ENCODE measurements around the gene NIBAN1.

DNA sequence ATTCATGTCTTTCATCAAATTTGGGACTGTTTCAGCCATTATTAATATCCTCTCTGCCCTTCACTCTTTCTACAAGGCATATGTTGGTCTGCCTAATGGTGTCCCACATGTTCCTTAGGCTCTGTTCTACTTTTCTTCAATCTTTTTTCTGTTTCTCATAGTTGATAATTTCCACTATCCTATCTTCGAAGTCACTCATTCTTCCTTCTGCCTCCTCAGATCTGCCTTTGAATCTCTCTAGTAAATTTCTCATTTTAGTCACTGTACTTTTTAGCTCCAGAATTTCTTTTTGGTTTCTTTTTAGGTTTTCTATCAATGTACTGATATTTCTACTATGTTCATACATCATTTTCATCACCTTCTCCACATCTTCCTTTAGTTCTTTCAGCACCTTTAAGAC, 20.0 kb upstream of the NIBAN1 start:
- TF ChIP-seq, protein P1, sequence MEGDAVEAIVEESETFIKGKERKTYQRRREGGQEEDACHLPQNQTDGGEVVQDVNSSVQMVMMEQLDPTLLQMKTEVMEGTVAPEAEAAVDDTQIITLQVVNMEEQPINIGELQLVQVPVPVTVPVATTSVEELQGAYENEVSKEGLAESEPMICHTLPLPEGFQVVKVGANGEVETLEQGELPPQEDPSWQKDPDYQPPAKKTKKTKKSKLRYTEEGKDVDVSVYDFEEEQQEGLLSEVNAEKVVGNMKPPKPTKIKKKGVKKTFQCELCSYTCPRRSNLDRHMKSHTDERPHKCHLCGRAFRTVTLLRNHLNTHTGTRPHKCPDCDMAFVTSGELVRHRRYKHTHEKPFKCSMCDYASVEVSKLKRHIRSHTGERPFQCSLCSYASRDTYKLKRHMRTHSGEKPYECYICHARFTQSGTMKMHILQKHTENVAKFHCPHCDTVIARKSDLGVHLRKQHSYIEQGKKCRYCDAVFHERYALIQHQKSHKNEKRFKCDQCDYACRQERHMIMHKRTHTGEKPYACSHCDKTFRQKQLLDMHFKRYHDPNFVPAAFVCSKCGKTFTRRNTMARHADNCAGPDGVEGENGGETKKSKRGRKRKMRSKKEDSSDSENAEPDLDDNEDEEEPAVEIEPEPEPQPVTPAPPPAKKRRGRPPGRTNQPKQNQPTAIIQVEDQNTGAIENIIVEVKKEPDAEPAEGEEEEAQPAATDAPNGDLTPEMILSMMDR (IDR thresholded peaks at IDR 0.05), result no peak
- TF ChIP-seq POLR2A (IDR thresholded peaks at IDR 0.05), result no peak

All from upper lobe of left lung (tissue), 4 donors.